HL-60/S4 treated with retinoic acid at 250 ng/mL for 4 days and 3 days (cell line): Measurements from ENCODE around the gene KIAA1614.

Experiments
- in situ Hi-C: fragments of 300-500 bp; cut with MboI; formaldehyde crosslinking; loops from 2 replicates; pipeline ENCODE4 v1.7.0; 2022; ENCODE audit warnings: low sequenced_read_pairs

Gene KIAA1614

DNA sequence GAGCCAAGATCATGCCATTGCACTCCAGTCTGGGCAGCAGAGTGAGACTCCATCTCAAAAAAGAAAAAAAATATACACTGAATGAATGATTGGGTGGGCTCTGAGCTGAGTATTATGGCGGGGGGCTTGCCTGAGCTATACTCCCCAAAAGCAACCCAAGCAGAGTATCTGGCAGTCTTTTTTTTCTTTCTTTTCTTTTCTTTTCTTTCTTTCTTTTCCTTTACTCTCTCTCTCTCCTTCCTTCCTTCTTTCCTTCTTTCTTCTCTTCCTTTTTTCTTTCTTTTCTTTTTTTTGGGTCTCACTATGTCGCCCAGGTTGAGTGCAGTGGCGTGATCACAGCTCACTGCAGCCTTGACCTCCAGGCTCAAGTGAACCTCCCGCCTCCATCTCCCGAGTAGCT lies 27.7 kb downstream of the KIAA1614 start:
- in situ Hi-C loops: no loop called here

- in situ Hi-C loops: no loop called here
These were observed 29.0 kb downstream of the KIAA1614 start for GRCh38 chr1:180941518-180942275.

DNA sequence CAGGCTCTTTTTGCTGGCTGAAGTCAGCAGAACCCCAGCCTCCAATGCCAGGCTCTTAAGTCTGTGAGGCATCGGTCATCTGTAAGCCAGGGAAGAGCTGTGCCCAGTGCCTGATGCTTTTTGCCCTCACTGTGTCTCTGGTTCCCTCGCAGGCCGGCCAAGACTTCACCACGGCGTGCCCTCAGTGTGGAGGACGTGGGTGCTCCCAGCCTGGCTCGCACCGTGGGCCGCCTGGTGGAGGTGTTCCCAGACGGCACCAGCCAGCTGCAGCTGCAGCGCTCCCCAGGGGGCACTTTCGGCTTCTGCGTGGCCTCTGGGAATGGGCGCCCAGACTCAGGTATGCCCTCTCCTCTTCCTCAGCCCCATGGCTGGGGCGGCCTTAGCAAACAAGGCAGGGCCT lies 32.5 kb downstream of the KIAA1614 start:
- in situ Hi-C loops: no loop called here

- in situ Hi-C loops: no loop called here
These were observed 32.9 kb downstream of the KIAA1614 start for GRCh38 chr1:180945551-180945950.

DNA sequence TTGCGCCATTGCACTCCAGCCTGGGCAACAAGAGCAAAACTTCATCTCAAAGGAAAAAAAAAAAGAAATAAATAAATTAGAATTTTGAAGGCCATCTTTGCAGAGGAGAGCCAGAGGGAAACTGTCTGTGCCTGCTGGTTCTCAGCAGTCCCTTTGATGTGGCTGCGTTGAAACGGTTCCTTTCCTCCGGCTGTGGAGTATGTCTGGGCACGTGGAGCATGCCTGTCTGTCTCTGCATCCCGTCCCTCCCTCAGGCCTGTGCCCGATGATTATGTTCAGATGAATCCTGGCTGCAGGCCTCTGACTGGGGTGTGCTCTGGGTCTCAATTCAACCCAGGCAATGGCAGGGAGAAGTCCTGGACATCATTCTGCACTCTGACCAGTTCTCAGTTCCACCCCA lies 33.4 kb downstream of the KIAA1614 start:
- in situ Hi-C loops: no loop called here

- in situ Hi-C loops: no loop called here
These were observed 34.1 kb downstream of the KIAA1614 start for GRCh38 chr1:180946541-180947498.

- in situ Hi-C loops: no loop called here
These were observed 34.8 kb downstream of the KIAA1614 start for GRCh38 chr1:180947499-180947885.

GRCh38 chr1:180947901-180948640 lies 35.4 kb downstream of the KIAA1614 start:
- in situ Hi-C loops: no loop called here

DNA sequence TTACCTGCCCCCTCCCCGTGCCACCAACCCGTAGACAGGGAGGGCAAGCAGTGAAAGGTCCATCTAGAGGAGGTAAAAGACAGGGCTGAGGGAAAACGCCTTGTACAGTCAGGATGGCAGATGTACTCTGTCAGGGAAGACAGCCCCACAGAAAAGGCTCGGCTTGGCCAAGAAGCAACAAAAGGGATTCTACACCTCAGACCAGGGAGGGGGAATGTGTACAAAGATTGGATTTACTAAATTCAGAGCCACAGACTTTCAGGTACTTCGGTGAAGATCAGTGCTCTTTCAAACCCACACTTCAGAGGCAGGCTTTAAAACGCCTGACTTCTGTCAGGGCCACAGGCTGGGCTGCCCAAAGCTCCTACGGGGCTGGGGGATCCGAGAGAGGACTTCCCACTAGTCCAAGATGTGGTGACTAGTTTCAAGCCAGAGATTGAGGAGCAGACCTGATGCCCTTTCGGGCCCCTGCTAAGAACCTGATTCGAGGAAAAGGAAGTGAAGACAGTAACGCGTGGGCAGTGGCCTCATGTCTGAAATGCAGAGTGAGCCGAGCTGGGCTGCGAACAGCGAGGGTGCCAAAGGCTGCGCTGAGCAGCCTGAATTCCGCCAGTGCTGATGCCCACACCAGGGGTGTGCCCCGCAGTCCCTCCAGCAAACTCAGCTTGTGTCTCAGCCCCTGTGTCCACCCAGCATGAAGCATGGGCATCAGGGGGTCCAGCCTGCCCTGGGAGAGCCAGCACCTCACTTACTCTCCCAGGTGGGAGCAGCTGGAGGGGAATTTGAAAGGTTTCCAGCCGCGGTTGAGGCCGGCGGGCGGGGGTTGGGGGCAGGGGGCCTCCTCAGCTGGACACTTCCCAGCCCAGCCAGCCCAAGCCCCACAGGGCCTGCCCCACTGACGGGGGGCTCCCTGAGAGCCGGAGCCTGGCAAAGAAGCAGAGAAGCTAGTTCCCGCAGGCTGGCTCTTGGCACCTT lies 36.2 kb downstream of the KIAA1614 start:
- in situ Hi-C loops: no loop called here

- in situ Hi-C loops: no loop called here
These were observed 36.9 kb downstream of the KIAA1614 start for GRCh38 chr1:180949616-180950000.

- in situ Hi-C loops: no loop called here
These were observed 37.6 kb downstream of the KIAA1614 start for GRCh38 chr1:180950321-180950720.

- in situ Hi-C loops: no loop called here
These were observed 38.6 kb downstream of the KIAA1614 start for GRCh38 chr1:180951186-180951745.

- in situ Hi-C loops: no loop called here
These were observed 39.3 kb downstream of the KIAA1614 start for GRCh38 chr1:180951836-180952656.

GRCh38 chr1:180952657-180953013 lies 39.9 kb downstream of the KIAA1614 start:
- in situ Hi-C loops: no loop called here

DNA sequence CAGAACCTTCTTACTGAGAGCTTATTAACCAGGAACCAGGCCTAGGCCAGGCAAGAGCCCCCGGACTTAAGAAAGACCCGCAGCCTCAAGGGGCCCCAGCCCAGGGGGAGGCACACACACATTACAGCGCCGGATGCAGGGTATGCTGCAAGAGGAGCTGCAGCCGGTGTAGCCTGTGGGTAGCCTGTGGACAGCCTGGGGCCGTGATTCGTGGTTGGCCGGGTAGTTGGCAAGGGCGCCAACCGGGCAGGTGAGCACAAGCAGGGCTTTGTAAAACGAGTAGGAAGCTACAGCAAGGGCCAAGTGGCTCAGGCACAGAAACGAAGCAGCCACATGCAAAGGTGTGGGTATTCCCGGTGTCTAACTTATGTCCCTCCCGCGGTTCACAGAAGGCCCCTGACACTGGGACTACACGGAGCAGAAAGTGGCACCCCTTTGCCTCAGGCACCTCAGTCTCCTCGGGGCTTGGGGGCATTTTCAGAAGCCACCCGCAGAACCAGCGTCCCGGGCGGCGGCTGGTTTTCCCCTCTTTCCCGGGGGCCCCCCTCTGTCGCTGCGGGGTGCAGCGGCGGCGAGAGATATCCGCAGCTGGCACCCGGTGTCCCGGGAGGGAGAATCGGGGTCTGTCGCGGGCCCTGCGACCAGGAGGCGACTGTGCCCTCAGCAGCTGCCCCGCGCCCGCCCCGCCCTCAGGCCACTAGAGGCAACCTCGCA lies 40.8 kb downstream of the KIAA1614 start:
- in situ Hi-C loops: no loop called here

- in situ Hi-C loops: no loop called here
These were observed 41.5 kb downstream of the KIAA1614 start for GRCh38 chr1:180954005-180954800.

GRCh38 chr1:180954801-180955165 lies 42.1 kb downstream of the KIAA1614 start:
- in situ Hi-C loops: no loop called here
